GM12872 (cell line): Measurements from ENCODE around the gene CALM1.

ENCODE experiments used
- TF ChIP-seq, protein P1 (sequence below): IDR thresholded peaks from 3 replicates; pipeline ENCODE4 v1.5.1; 2011; ENCODE audit warnings: low read depth, mild to moderate bottlenecking, low read length, moderate library complexity; ENCODE audit not compliant: insufficient read depth

CALM1 gene

DNA sequence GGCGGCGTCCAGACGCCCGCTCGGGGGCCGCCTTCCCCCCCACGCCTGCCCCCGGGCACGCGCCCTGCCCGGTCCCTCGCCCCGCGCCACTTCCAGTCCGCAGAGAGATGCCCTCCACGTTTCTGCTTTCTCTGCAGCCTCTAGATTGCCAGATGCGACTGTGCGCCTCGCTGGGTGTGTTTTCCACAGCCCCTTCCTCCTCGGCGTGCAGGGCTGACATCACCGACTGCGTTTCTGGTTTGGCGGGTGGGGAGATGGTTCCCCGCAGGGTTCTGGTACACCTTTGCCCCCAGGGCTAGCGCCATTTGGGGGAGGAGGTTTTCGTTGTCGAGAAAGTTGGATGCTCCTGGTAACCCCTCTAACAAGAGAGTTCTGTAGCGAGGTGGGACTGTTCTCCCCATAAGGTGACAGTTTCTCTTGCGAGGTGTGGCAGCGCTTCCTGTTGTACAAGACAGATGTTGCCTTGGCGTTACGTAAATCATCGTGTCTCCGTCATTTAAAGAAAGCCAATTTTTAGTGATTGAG, 1.5 kb downstream of the CALM1 start:
- TF ChIP-seq, protein P1, sequence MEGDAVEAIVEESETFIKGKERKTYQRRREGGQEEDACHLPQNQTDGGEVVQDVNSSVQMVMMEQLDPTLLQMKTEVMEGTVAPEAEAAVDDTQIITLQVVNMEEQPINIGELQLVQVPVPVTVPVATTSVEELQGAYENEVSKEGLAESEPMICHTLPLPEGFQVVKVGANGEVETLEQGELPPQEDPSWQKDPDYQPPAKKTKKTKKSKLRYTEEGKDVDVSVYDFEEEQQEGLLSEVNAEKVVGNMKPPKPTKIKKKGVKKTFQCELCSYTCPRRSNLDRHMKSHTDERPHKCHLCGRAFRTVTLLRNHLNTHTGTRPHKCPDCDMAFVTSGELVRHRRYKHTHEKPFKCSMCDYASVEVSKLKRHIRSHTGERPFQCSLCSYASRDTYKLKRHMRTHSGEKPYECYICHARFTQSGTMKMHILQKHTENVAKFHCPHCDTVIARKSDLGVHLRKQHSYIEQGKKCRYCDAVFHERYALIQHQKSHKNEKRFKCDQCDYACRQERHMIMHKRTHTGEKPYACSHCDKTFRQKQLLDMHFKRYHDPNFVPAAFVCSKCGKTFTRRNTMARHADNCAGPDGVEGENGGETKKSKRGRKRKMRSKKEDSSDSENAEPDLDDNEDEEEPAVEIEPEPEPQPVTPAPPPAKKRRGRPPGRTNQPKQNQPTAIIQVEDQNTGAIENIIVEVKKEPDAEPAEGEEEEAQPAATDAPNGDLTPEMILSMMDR = no peak

DNA sequence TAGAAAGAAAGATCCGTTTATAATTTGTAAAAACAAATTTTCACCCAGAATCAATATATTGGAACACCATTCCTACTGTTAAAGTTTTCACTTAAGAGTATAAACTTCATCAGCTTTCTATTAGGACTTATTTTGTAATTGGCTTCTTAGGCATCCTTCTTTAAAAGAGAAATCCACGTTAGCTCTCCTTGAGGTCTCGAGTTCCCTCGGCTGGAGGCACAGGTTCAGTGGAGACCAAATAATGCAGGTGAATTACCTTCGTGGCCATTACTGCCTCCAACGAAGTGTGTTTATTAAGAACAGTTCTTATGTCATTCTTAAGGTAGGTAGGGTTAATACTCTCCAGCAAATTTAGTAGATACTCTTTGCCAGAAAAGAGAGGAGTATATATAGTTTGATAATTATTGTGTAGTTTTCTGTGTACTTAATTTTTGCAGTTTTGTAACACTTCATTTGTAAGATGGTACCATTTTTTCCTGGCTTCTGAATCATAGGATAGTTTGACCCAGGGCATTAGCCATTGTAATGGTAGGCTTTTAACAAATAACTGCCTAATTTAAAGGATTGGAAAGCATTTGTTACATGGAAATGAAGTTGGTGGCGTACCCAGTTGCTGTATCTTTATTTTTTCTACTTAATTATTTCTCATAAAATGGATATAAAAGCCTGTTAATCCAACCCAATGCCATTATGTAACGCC, 2.2 kb downstream of the CALM1 start:
- TF ChIP-seq, protein P1 = no peak

DNA sequence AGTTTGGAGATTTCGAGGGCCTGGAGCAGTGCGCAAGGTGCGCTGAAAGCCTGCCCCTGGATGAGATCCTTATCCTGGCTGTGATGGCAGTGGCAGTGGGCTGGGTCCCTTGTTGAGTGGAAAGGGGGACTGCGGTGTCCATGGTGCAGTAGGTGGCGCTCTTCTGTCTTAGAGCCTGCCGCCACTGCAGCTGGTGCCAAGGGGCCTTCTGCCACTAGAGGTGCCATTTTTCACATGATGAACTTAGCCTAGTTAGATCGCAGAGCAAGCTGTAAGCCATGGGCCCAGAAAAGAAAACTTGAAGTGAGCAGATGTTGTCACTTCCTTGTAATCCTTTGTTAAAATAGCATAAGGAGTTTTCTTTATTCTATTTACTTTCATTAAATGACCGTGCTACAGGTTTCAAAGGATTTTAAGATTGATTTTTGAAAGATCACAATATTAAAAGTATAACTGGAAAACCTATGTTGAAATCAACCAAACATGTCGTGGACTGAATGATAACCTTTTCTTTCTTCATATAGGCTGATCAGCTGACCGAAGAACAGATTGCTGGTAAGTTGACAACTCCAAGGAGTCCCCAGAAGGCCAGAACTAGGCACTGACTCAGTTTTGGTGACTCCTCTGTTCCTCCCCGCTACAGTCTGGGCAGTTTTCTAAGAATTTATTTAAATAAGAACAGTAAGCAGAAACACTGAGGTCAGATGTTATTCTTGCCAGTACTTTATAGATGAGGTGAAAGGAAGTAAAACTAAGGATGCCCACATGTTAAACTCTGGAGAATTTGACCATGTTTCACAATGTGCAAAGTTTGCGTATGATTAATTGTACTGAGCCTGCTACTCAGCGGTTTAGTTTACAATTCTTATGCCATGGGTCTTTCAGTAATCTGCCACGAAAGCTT, 3.0 kb downstream of the CALM1 start:
- TF ChIP-seq, protein P1 = peak; percentile 100

DNA sequence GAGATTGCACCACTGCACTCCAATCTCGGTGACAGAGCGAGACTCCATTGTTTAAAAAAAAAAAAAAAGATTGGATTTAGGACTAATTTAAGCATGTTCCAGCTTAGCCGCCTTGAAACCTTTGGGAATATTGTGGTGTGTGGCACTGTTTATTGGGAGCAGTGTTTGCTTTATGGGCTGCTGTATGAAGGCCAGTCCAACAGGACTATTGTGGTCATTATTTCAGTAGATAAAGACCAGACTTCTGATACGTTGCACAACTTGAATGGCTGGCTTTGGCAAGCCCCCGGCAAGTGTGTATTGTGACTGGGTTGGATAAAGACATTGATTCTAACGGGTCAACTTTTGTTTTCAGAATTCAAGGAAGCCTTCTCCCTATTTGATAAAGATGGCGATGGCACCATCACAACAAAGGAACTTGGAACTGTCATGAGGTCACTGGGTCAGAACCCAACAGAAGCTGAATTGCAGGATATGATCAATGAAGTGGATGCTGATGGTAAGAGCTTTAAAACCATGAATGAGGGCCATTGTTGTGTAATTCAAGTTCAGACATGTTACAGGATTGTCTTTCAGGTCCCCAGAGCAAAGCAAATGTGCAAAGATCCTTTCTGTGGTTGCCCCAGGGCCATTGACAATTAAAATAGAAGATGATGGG, 4.2 kb downstream of the CALM1 start:
- TF ChIP-seq, protein P1 = no peak

DNA sequence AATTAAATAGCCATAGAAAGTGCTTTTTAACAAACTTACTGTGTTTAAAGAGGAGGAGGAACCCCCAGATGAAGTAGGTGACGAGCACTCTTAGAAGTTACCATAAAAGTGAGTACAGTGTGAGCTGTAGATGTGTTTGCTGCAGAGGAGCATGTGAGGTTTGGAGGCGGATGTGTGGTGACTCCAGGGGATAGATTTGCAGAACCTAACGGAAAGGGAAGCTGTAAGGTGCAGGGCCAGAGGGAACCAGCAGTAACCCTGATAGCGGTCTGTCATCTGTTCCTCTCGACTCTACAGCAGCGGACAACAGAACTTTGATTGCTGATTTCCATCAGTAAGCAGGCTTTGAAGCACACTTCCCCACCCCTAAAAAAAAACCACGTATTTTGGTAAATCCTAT, 5.2 kb downstream of the CALM1 start:
- TF ChIP-seq, protein P1 = no peak

DNA sequence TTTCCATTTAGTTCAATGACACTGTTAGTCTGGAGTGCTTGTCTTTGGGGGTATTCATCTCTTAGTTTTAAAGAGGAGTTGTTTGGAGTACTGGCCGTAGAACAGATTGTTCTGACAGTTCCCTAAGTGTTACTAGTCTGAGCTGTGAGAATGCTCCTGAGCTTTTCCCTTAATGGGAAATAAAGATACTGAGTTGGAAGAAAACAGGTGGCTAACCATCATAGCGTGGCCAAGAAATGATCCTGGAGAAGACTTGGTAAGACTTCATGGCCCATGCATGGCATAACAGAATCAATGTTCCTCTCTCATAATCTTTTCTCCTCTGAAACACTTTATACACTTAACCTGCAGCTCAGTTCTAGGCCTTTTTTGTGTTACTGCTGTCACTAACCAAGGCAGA, 6.2 kb downstream of the CALM1 start:
- TF ChIP-seq, protein P1 = no peak

DNA sequence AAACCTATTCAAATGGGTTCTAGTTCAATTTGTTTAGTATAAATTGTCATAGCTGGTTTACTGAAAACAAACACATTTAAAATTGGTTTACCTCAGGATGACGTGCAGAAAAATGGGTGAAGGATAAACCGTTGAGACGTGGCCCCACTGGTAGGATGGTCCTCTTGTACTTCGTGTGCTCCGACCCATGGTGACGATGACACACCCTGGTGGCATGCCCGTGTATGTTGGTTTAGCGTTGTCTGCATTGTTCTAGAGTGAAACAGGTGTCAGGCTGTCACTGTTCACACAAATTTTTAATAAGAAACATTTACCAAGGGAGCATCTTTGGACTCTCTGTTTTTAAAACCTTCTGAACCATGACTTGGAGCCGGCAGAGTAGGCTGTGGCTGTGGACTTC, 8.3 kb downstream of the CALM1 start:
- TF ChIP-seq, protein P1 = no peak
